RWPE2 (cell line): ENCODE results near the gene MYZAP.

Experiments
- ATAC-seq: fragments of 200-7000 bp; cut with Tn5 transposase; 3 replicates; pipeline ENCODE4 v1.9.1; 2021; ENCODE audit warnings: low read depth
- DNase-seq: peaks from one replicate; pipeline ENCODE4 v3.0.0-alpha.2; 2020; ENCODE audit warnings: low spot score
- H3K27ac ChIP-seq: fragments of 450-650 bp; 2 replicates; pipeline ENCODE4 v1.5.1; 2017; ENCODE audit warnings: mild to moderate bottlenecking; ENCODE audit not compliant: poor library complexity, severe bottlenecking
- H3K27me3 ChIP-seq: fragments of 250-450 bp; sonication (Bioruptor Pico); 2 replicates; pipeline ENCODE4 v1.5.1; 2021; ENCODE audit warnings: mild to moderate bottlenecking, moderate library complexity; ENCODE audit not compliant: insufficient read depth, poor library complexity, severe bottlenecking
- H3K36me3 ChIP-seq: fragments of 250-450 bp; sonication (Bioruptor Pico); 2 replicates; pipeline ENCODE4 v1.5.1; 2020; ENCODE audit warnings: low read depth, mild to moderate bottlenecking, moderate library complexity
- H3K4me1 ChIP-seq: fragments of 250-450 bp; sonication (Bioruptor Pico); 2 replicates; pipeline ENCODE4 v1.5.1; 2021; ENCODE audit warnings: mild to moderate bottlenecking, moderate library complexity; ENCODE audit not compliant: insufficient read depth, poor library complexity, severe bottlenecking
- H3K4me3 ChIP-seq: fragments of 250-450 bp; sonication (Bioruptor Pico); 2 replicates; pipeline ENCODE4 v1.5.1; 2021; ENCODE audit warnings: mild to moderate bottlenecking, moderate library complexity; ENCODE audit not compliant: severe bottlenecking
- H3K9me3 ChIP-seq: fragments of 250-450 bp; sonication (Bioruptor Pico); 2 replicates; pipeline ENCODE4 v1.5.1; 2021; ENCODE audit warnings: mild to moderate bottlenecking, moderate library complexity; ENCODE audit not compliant: severe bottlenecking
- CTCF ChIP-seq: fragments of 450-650 bp; IDR thresholded peaks from one replicate; pipeline ENCODE4 v1.5.1; 2017; ENCODE audit warnings: mild to moderate bottlenecking, moderate library complexity; ENCODE audit not compliant: poor library complexity, severe bottlenecking

The MYZAP gene

DNA sequence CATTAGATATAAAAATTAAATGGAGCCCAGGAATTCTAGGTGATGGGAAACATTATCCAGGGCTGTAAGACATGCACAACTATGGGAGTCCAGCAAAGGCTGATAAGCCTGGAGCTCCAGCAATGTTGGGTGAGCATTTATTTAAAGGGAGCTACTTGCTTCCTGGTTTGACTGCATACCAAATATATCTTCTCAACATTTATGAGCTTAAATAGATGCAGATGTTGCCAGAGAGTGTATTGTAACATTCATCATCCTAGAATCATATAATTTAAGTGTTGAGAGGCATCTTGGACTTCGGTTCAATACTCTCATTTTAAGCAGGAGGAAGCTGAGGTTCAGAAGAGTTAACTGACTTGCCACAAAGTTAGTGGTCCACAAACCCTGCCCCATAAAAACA, 102.6 kb downstream of the MYZAP start:
- no peak for TF ChIP-seq CTCF
- Histone ChIP-seq H3K9me3 (no peaks in the 10 kb centered on the region), H3K4me1 (peaks cover 12% of the 10 kb centered on the region), H3K36me3 (no peaks in the 10 kb centered on the region), H3K27ac (no peak overlapping the region), H3K27me3 (no peaks in the 10 kb centered on the region), H3K4me3 (no peak overlapping the region)
- DNase-seq = no peak
- ATAC-seq = no peak

DNA sequence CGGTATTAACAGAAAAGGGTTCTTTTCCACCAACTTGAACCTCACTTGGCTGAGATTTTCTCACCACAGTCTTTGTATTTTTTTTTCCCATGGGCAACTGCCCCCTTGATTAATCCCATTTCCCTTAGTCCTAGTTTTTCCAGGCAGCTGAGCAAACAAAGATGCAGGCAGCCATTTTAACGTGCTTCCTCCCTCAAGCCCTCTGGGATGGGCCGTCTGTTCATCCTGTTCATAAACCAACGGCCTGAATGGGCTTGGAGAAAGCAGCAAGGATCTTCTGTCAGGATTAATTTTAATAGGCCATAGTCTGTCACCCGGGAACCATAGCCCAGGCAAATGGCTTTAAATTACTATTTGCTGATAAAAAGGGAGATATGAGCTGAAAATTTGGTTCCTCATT, 104.4 kb downstream of the MYZAP start:
- H3K27ac ChIP-seq = no peak overlapping the region
- no peaks in the 10 kb centered on the region for H3K36me3 ChIP-seq
- no peak for TF ChIP-seq CTCF
- no peak for ATAC-seq
- H3K27me3 ChIP-seq = no peaks in the 10 kb centered on the region
- no peak for DNase-seq
- peaks cover 12% of the 10 kb centered on the region for H3K4me1 ChIP-seq
- no peak overlapping the region for H3K4me3 ChIP-seq
- H3K9me3 ChIP-seq = no peaks in the 10 kb centered on the region

- no peak for DNase-seq
- no peaks in the 10 kb centered on the region for H3K36me3 ChIP-seq
- no peak overlapping the region for H3K4me3 ChIP-seq
- no peaks in the 10 kb centered on the region for H3K27me3 ChIP-seq
- H3K4me1 ChIP-seq = peaks cover 9% of the 10 kb centered on the region
- no peak for TF ChIP-seq CTCF
- H3K27ac ChIP-seq = no peak overlapping the region
- no peaks in the 10 kb centered on the region for H3K9me3 ChIP-seq
- no peak for ATAC-seq
Measured at GRCh38 chr15:57697588-57697987, 105.9 kb downstream of the MYZAP start.

DNA sequence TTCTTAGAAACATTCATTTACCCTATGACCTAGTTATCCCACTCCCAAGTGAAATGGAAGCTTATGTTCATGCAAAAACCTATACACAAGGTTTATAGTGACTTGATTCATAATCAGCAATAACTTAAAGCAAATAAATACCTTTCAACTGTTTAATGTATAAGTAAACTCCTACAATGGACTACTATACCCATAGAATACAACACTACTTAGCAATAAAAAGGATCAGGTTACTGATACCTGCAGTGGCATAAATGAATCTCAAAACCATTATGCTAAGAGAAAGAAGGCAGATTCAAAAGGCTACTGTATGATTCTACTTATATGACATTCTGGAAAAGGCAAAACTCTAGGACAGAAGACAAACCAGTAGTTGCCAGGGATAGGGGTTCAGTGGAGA, 106.5 kb downstream of the MYZAP start:
- Histone ChIP-seq H3K4me3 (no peak overlapping the region), H3K4me1 (peaks cover 3% of the 10 kb centered on the region), H3K9me3 (no peaks in the 10 kb centered on the region), H3K36me3 (no peaks in the 10 kb centered on the region), H3K27me3 (no peaks in the 10 kb centered on the region), H3K27ac (no peak overlapping the region)
- no peak for TF ChIP-seq CTCF
- ATAC-seq (no peak), DNase-seq (no peak)

DNA sequence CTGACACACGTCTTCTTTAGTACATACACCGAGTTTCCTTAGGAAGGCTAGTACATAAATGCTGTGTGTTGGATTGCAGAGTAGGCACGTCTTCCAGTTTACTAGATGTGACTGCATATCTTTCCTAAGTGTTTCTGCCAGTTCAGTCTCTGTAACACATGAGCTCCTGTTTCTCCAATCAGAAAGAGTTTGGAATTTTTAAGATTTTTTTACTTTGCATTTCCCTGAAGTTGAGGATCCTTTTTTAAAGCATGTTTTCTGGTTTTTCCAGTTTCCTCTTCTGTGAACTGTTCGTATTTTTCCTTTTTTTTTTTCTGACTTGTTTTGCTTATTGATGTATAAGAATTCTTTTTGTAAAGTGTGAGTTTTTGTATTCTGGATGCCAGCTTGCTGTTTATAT, 107.3 kb downstream of the MYZAP start:
- ATAC-seq = no peak
- Histone ChIP-seq H3K4me3 (no peak overlapping the region), H3K27ac (no peak overlapping the region), H3K27me3 (no peaks in the 10 kb centered on the region), H3K4me1 (no peaks in the 10 kb centered on the region), H3K9me3 (no peaks in the 10 kb centered on the region), H3K36me3 (no peaks in the 10 kb centered on the region)
- TF ChIP-seq CTCF = no peak
- no peak for DNase-seq
